SJCRH30 (cell line): ENCODE data around the gene PDLIM1. TPM values are rescaled to one million over a fixed set of nuclear protein-coding genes. Genes with fewer than 3 reads are reported as not detected.

Experiments
- DNase-seq, 2 experiments: peaks; one replicate each; pipeline ENCODE4 v3.0.0-alpha.2; 2015 to 2020
- H3K27ac ChIP-seq: fragments of 250-450 bp; sonication (Bioruptor Pico); 2 replicates; pipeline ENCODE4 v1.5.1; 2020; ENCODE audit warnings: mild to moderate bottlenecking, moderate library complexity
- H3K27me3 ChIP-seq: fragments of 250-450 bp; sonication (Bioruptor Pico); 2 replicates; pipeline ENCODE4 v1.5.1; 2020; ENCODE audit warnings: mild to moderate bottlenecking, moderate library complexity
- H3K36me3 ChIP-seq: fragments of 250-450 bp; sonication (Bioruptor Pico); 2 replicates; pipeline ENCODE4 v1.5.1; 2020; ENCODE audit warnings: mild to moderate bottlenecking, moderate library complexity
- H3K4me1 ChIP-seq: fragments of 250-450 bp; sonication (Bioruptor Pico); 2 replicates; pipeline ENCODE4 v1.5.1; 2020; ENCODE audit warnings: mild to moderate bottlenecking, moderate library complexity
- H3K4me3 ChIP-seq: fragments of 250-450 bp; sonication (Bioruptor Pico); 2 replicates; pipeline ENCODE4 v1.5.1; 2020; ENCODE audit warnings: mild to moderate bottlenecking, moderate library complexity
- H3K9me3 ChIP-seq: fragments of 250-450 bp; sonication (Bioruptor Pico); replicated peaks from 2 replicates; pipeline ENCODE4 v1.5.1; 2020; ENCODE audit warnings: mild to moderate bottlenecking, moderate library complexity
- total RNA-seq: library from RNA; depleted of rRNA; stranded (reverse); fragments of >200 nt; shearing (Covaris generic); gene quantifications from 2 replicates; pipeline ENCODE4 v1.2.3, GENCODE V29; 2014

Gene PDLIM1
- total RNA-seq, 1 experiment from 2014 or later, result 6.3 TPM

- no peaks in the 10 kb centered on the region for H3K27me3 ChIP-seq
- peaks cover 4% of the 10 kb centered on the region; the same call in 1 of the 2 replicates for H3K4me1 ChIP-seq
- no peak overlapping the region for H3K27ac ChIP-seq
- H3K36me3 ChIP-seq, result no peaks in the 10 kb centered on the region
- no peak for DNase-seq
- no peaks in the 10 kb centered on the region for H3K9me3 ChIP-seq
- H3K4me3 ChIP-seq, result no peak overlapping the region
Observed at GRCh38 chr10:95273393-95274312, 17.1 kb downstream of the PDLIM1 start.

GRCh38 chr10:95268438-95268837, 22.4 kb downstream of the PDLIM1 start:
- no peaks in the 10 kb centered on the region for H3K36me3 ChIP-seq
- DNase-seq, result no peak
- no peaks in the 10 kb centered on the region for H3K27me3 ChIP-seq
- no peak overlapping the region for H3K27ac ChIP-seq
- no peaks in the 10 kb centered on the region for H3K9me3 ChIP-seq
- peaks cover 7% of the 10 kb centered on the region; the same call in 1 of the 2 replicates for H3K4me1 ChIP-seq
- H3K4me3 ChIP-seq, result no peak overlapping the region

- H3K36me3 ChIP-seq, result no peaks in the 10 kb centered on the region
- H3K4me3 ChIP-seq, result no peak overlapping the region
- no peak for DNase-seq
- H3K27me3 ChIP-seq, result no peaks in the 10 kb centered on the region
- H3K4me1 ChIP-seq, result peaks cover 6% of the 10 kb centered on the region; the same call in 1 of the 2 replicates
- H3K27ac ChIP-seq, result no peak overlapping the region
- H3K9me3 ChIP-seq, result no peaks in the 10 kb centered on the region
Observed at GRCh38 chr10:95267251-95267650, 23.6 kb downstream of the PDLIM1 start.

GRCh38 chr10:95266674-95267095, 24.1 kb downstream of the PDLIM1 start:
- no peak overlapping the region for H3K4me3 ChIP-seq
- H3K27ac ChIP-seq, result no peak overlapping the region
- H3K9me3 ChIP-seq, result no peaks in the 10 kb centered on the region
- H3K27me3 ChIP-seq, result no peaks in the 10 kb centered on the region
- H3K36me3 ChIP-seq, result no peaks in the 10 kb centered on the region
- H3K4me1 ChIP-seq, result peaks cover 6% of the 10 kb centered on the region; the same call in 1 of the 2 replicates
- DNase-seq, result peak in 1 of 2 experiments; percentile 17

GRCh38 chr10:95265572-95265971, 25.2 kb downstream of the PDLIM1 start:
- no peak for DNase-seq
- Histone ChIP-seq H3K4me1 (peaks cover 15% of the 10 kb centered on the region), H3K4me3 (no peak overlapping the region), H3K36me3 (no peaks in the 10 kb centered on the region), H3K27ac (no peak overlapping the region), H3K27me3 (no peaks in the 10 kb centered on the region), H3K9me3 (no peaks in the 10 kb centered on the region)

- no peaks in the 10 kb centered on the region for H3K36me3 ChIP-seq
- no peak overlapping the region for H3K27ac ChIP-seq
- no peak overlapping the region for H3K4me3 ChIP-seq
- H3K27me3 ChIP-seq, result no peaks in the 10 kb centered on the region
- no peaks in the 10 kb centered on the region for H3K9me3 ChIP-seq
- peaks cover 19% of the 10 kb centered on the region for H3K4me1 ChIP-seq
- DNase-seq, result no peak
Observed at GRCh38 chr10:95264227-95265051, 26.4 kb downstream of the PDLIM1 start.

- no peaks in the 10 kb centered on the region for H3K36me3 ChIP-seq
- H3K27me3 ChIP-seq, result no peaks in the 10 kb centered on the region
- peaks cover 19% of the 10 kb centered on the region for H3K4me1 ChIP-seq
- no peaks in the 10 kb centered on the region for H3K9me3 ChIP-seq
- no peak overlapping the region for H3K27ac ChIP-seq
- DNase-seq, result no peak
- no peak overlapping the region for H3K4me3 ChIP-seq
Observed at GRCh38 chr10:95263864-95264226, 27.0 kb downstream of the PDLIM1 start.

- Histone ChIP-seq H3K27ac (no peak overlapping the region), H3K4me3 (no peak overlapping the region), H3K36me3 (no peaks in the 10 kb centered on the region), H3K9me3 (no peaks in the 10 kb centered on the region), H3K27me3 (no peaks in the 10 kb centered on the region), H3K4me1 (peaks cover 19% of the 10 kb centered on the region)
- no peak for DNase-seq
Observed at GRCh38 chr10:95262763-95263518, 27.9 kb downstream of the PDLIM1 start.

- Histone ChIP-seq H3K9me3 (no peaks in the 10 kb centered on the region), H3K27ac (no peak overlapping the region), H3K4me1 (peaks cover 19% of the 10 kb centered on the region), H3K36me3 (no peaks in the 10 kb centered on the region), H3K4me3 (no peak overlapping the region), H3K27me3 (no peaks in the 10 kb centered on the region)
- DNase-seq, result no peak
Observed at GRCh38 chr10:95261926-95262325, 28.9 kb downstream of the PDLIM1 start.

GRCh38 chr10:95260909-95261552, 29.8 kb downstream of the PDLIM1 start:
- Histone ChIP-seq H3K27ac (peak overlapping the region; percentile 74), H3K9me3 (no peaks in the 10 kb centered on the region), H3K4me1 (peaks cover 13% of the 10 kb centered on the region), H3K4me3 (no peak overlapping the region), H3K27me3 (no peaks in the 10 kb centered on the region), H3K36me3 (no peaks in the 10 kb centered on the region)
- no peak for DNase-seq

- Histone ChIP-seq H3K27me3 (no peaks in the 10 kb centered on the region), H3K4me1 (peaks cover 13% of the 10 kb centered on the region), H3K36me3 (no peaks in the 10 kb centered on the region), H3K4me3 (no peak overlapping the region), H3K9me3 (no peaks in the 10 kb centered on the region), H3K27ac (peak overlapping the region; percentile 74)
- peak; percentile 65 to 66 for DNase-seq
Observed at GRCh38 chr10:95260397-95260881, 30.4 kb downstream of the PDLIM1 start.

GRCh38 chr10:95257849-95258248, 33.0 kb downstream of the PDLIM1 start:
- Histone ChIP-seq H3K27me3 (no peaks in the 10 kb centered on the region), H3K4me3 (no peak overlapping the region), H3K9me3 (no peaks in the 10 kb centered on the region), H3K36me3 (no peaks in the 10 kb centered on the region), H3K4me1 (peaks cover 13% of the 10 kb centered on the region), H3K27ac (no peak overlapping the region)
- DNase-seq, result no peak

- no peak for DNase-seq
- Histone ChIP-seq H3K27me3 (no peaks in the 10 kb centered on the region), H3K9me3 (no peaks in the 10 kb centered on the region), H3K36me3 (no peaks in the 10 kb centered on the region), H3K27ac (no peak overlapping the region), H3K4me1 (peaks cover 12% of the 10 kb centered on the region), H3K4me3 (no peak overlapping the region)
Observed at GRCh38 chr10:95256268-95256667, 34.5 kb downstream of the PDLIM1 start.

GRCh38 chr10:95254629-95255028, 36.2 kb downstream of the PDLIM1 start:
- H3K9me3 ChIP-seq, result no peaks in the 10 kb centered on the region
- H3K36me3 ChIP-seq, result no peaks in the 10 kb centered on the region
- no peaks in the 10 kb centered on the region for H3K27me3 ChIP-seq
- no peaks in the 10 kb centered on the region for H3K4me1 ChIP-seq
- no peak for DNase-seq
- no peak overlapping the region for H3K27ac ChIP-seq
- H3K4me3 ChIP-seq, result no peak overlapping the region
